Measurements from ENCODE around the gene C5orf52.

Gene C5orf52

DNA sequence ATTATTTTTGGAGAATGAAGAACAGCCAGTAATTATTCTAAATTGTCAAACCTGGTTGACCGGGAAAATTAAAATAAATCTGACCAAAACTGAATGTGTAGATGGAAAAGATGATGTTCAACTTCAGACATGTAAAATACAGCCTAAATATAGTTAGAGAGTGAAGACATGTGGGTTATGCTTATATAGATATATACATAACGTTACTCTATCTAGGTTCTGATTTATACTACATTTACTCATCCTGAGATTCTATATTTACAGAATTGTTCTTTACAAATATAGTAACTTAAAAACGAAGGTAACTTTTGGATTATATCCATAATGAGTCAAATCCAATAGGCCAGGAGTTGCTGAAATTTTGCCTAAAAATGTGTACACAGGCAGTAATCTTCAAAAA lies 39.1 kb downstream of the C5orf52 start:
- Histone ChIP-seq H3K36me3 (replicated peaks) (no peaks in the 10 kb centered on the region), H3K27me3 (replicated peaks) (no peaks in the 10 kb centered on the region), H3K4me3 (ENCODE audit: low read depth, low read length) (no peak overlapping the region), H3K27ac (peak overlapping the region; percentile 58)
- in situ Hi-C loops (cut with HindIII; ENCODE audit: low pct_ligation_motif_present, low sequenced_read_pairs): no loop called here
- DNase-seq: no peak
- TF ChIP-seq, protein P1, sequence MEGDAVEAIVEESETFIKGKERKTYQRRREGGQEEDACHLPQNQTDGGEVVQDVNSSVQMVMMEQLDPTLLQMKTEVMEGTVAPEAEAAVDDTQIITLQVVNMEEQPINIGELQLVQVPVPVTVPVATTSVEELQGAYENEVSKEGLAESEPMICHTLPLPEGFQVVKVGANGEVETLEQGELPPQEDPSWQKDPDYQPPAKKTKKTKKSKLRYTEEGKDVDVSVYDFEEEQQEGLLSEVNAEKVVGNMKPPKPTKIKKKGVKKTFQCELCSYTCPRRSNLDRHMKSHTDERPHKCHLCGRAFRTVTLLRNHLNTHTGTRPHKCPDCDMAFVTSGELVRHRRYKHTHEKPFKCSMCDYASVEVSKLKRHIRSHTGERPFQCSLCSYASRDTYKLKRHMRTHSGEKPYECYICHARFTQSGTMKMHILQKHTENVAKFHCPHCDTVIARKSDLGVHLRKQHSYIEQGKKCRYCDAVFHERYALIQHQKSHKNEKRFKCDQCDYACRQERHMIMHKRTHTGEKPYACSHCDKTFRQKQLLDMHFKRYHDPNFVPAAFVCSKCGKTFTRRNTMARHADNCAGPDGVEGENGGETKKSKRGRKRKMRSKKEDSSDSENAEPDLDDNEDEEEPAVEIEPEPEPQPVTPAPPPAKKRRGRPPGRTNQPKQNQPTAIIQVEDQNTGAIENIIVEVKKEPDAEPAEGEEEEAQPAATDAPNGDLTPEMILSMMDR (IDR thresholded peaks at IDR 0.05; ENCODE audit: low read depth, low read length, missing control alignments): no peak

DNA sequence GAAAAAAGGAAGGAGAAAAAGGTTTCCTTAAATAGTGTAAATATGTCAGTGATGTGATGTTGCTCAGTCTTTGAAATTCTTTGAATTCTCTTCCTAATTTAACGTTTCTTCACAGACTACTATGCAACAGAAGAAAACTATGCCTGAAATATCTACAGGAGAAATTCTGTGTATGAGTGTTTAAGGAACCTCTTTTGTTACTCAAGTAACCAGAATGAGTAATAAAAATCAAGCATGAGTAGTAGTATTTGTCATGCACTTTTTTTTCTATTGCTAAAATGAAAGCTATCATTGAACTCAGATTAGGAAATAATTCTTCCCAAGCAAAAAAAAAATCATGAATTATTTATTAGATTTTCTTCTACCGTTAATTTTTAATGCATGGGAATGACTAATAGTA lies 39.5 kb downstream of the C5orf52 start:
- no peak for DNase-seq
- Histone ChIP-seq H3K4me3 (ENCODE audit: low read depth, low read length) (no peak overlapping the region), H3K27ac (peak overlapping the region; percentile 58), H3K27me3 (replicated peaks) (no peaks in the 10 kb centered on the region), H3K36me3 (replicated peaks) (no peaks in the 10 kb centered on the region)
- TF ChIP-seq, protein P1 (IDR thresholded peaks at IDR 0.05; ENCODE audit: low read depth, low read length, missing control alignments): no peak
- in situ Hi-C loops (cut with HindIII; ENCODE audit: low pct_ligation_motif_present, low sequenced_read_pairs): no loop called here

DNA sequence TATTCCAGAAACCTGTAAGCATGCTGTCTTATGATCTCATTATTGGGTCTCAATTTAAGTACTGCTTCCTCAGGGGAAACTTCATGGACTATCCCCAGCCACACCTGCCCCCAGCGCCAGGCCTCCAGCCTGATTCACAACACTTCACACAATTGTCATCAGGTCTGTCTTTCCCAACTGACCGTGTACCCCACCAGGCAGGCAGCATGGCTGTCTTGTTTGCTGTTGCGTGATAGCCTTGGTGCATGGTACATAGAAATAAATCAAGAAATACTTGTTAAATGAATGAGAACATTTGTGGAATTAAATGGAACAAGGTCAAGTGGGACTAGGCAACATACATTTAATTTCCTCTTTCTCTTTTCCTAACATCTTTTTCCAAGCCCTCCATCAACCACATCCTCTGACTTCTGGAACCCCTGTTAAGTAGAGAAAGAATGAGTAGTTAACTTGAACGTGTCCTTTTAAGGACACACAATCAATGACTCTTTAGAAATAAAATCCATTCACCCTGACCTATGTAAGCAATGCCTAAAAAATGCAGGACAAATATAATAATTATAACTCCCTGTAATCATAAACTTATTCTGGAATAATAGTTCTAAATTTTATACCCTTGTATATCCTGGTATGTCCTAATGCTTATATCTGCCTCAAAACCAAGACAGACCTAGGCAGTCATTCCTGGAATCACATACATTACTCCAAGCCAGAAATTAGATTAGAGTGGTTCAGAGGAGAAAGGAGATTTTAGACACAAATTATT lies 42.7 kb downstream of the C5orf52 start:
- Histone ChIP-seq H3K36me3 (replicated peaks) (no peaks in the 10 kb centered on the region), H3K27ac (no peak overlapping the region), H3K4me3 (ENCODE audit: low read depth, low read length) (no peak overlapping the region), H3K27me3 (replicated peaks) (no peaks in the 10 kb centered on the region)
- TF ChIP-seq, protein P1 (IDR thresholded peaks at IDR 0.05; ENCODE audit: low read depth, low read length, missing control alignments): no peak
- in situ Hi-C loops (cut with HindIII; ENCODE audit: low pct_ligation_motif_present, low sequenced_read_pairs): no loop called here
- DNase-seq: no peak

DNA sequence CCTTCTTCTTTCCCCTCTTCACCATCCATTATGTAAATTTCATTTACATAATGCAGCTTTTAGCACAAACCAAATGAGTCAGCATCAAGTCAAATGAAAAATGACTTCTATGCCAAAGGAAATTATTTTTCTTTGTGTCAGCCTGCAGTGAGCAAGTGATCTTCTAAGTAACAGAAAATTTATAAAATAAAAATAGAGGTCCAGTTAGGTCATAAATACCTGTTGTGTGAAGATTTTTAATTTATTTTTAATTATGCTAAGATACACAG lies 43.2 kb downstream of the C5orf52 start:
- Histone ChIP-seq H3K4me3 (ENCODE audit: low read depth, low read length) (no peak overlapping the region), H3K27me3 (replicated peaks) (no peaks in the 10 kb centered on the region), H3K27ac (no peak overlapping the region), H3K36me3 (replicated peaks) (no peaks in the 10 kb centered on the region)
- TF ChIP-seq, protein P1 (IDR thresholded peaks at IDR 0.05; ENCODE audit: low read depth, low read length, missing control alignments): no peak
- in situ Hi-C loops (cut with HindIII; ENCODE audit: low pct_ligation_motif_present, low sequenced_read_pairs): no loop called here
- no peak for DNase-seq

DNA sequence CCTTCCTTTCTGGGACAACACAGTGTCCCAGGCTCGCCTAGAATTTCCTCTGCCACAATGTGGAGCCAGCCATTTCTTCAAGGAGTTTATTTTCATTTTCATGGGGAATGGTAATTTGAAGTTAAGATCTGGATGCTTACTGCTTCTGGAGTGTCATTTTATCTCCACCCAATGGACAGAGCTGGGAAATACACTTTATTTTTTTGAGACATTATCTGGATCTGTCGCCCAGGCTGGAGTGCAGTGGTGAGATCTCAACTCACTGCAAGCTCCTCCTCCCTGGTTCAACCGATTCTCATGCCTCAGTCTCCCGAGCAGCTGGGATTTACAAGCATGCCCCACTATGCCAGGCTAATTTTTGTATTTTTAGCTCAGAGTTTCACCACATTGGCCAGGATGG lies 47.2 kb downstream of the C5orf52 start:
- no peaks in the 10 kb centered on the region for H3K27me3 ChIP-seq (replicated peaks)
- H3K36me3 ChIP-seq (replicated peaks): no peaks in the 10 kb centered on the region
- in situ Hi-C loops (cut with HindIII; ENCODE audit: low pct_ligation_motif_present, low sequenced_read_pairs): no loop called here
- no peak overlapping the region for H3K4me3 ChIP-seq (ENCODE audit: low read depth, low read length)
- DNase-seq: peak; percentile 68
- H3K27ac ChIP-seq: no peak overlapping the region
- TF ChIP-seq, protein P1 (IDR thresholded peaks at IDR 0.05; ENCODE audit: low read depth, low read length, missing control alignments): peak; percentile 59

DNA sequence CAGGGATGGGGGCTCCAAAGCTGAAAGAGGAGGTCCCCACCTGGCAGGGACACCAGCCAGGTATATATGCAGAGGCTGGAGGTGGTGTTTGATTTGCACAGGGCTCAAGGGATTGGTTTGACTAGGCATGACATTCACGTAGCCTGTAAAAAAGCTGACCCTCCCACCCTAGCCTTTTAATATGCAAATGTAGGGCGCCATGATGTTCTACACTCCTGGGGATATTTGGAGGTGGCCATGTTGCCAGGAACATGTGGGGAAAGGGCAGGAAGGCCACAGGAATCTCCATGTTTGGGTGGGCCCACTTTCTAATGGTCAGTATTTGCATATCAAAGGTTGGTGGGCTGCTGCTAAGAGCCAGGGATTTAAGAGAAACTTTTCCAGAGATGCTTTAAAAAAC lies 47.9 kb downstream of the C5orf52 start:
- TF ChIP-seq, protein P1 (IDR thresholded peaks at IDR 0.05; ENCODE audit: low read depth, low read length, missing control alignments): no peak
- Histone ChIP-seq H3K4me3 (ENCODE audit: low read depth, low read length) (no peak overlapping the region), H3K27me3 (replicated peaks) (no peaks in the 10 kb centered on the region), H3K36me3 (replicated peaks) (no peaks in the 10 kb centered on the region), H3K27ac (no peak overlapping the region)
- no peak for DNase-seq
- in situ Hi-C loops (cut with HindIII; ENCODE audit: low pct_ligation_motif_present, low sequenced_read_pairs): no loop called here
